RKO (cell line): ENCODE results near the gene EBF3.
"Not testable (repeated sequence)": the region's sequence is repeated elsewhere in the genome, so short reads cannot be mapped to it uniquely, and the experiment has no call there.

Experiments
- DNase-seq: peaks from one replicate; pipeline ENCODE4 v3.0.0-alpha.2; 2016; ENCODE audit warnings: low spot score

The EBF3 gene

DNA sequence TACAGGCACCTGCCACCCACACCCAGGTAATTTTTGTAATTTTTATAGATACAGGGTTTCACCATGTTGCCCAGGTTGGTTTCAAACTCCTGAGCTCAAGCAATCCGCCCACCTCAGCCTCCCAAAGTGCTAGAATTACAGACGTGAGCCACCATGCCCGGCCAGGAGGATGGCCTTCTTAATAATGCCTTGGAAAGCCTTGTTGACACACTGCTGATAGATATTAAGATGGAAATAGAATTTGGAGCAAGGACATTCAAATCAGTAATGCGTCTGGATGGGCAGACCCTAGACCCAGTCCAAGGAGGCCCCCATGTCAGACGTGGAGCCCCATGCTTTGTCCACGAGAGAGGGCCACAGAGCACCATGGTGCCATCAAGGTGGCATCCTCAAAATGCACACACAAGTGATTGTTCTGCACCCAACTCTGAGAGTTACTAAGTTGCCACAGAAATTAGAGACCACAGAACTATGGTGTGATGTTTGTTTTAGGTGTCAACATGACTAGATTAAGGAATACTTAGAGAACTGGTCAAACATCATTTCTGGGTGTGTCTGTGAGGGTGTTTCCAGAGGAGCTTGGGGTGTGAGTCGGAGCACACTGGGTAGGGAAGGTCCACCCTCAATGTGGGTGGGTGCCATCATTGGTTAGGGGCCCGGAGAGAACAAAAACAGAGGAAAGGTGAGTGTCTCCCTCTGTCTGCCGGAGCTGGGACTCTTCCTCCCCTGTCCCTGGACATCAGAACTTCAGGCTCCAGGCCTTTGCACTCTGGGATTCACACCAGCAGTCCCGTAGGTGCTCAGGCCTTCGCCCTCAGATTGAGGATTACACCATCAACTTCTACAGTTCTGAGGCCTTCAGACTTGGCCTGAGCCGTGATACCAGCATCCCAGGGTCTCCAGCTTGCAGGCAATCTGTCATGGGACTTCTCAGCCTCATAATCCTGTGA, 34.5 kb downstream of the EBF3 start:
- DNase-seq = no peak

DNA sequence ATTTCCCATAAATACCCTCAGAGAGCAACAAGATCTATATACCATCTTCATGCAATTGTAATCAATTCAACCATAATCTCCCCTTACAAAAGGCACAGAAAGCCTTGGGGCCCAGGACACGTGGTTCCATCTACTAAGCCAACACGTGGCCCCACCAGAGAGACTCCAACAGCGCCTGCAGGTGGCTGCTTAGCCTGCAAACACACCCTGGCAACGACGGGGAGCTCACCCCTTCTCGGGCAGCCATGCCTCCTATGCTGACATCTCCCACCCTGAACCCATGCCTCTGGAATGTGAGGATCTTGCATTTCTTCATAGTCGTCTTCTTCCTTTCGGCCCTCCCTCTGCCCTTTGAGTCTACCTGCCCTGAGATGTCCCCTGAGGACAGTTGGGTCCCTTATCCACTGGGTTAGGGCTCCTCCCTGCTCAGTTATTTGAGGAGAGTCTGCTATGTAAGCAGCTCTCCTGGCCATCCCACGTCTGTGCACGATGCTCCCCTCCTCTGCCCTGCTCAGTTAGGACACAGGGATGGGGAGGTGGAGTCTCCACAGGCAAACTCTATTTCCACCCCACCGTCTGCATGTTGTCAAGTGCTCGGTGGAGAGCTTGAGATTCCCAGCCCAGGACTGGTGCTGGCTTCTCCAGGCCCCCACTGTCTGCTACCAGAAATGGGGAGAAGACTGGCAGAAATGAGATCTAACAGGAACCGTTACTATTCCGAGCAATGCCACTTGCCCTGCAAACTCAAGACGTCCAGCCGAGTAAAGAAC, 36.5 kb downstream of the EBF3 start:
- DNase-seq = no peak

DNA sequence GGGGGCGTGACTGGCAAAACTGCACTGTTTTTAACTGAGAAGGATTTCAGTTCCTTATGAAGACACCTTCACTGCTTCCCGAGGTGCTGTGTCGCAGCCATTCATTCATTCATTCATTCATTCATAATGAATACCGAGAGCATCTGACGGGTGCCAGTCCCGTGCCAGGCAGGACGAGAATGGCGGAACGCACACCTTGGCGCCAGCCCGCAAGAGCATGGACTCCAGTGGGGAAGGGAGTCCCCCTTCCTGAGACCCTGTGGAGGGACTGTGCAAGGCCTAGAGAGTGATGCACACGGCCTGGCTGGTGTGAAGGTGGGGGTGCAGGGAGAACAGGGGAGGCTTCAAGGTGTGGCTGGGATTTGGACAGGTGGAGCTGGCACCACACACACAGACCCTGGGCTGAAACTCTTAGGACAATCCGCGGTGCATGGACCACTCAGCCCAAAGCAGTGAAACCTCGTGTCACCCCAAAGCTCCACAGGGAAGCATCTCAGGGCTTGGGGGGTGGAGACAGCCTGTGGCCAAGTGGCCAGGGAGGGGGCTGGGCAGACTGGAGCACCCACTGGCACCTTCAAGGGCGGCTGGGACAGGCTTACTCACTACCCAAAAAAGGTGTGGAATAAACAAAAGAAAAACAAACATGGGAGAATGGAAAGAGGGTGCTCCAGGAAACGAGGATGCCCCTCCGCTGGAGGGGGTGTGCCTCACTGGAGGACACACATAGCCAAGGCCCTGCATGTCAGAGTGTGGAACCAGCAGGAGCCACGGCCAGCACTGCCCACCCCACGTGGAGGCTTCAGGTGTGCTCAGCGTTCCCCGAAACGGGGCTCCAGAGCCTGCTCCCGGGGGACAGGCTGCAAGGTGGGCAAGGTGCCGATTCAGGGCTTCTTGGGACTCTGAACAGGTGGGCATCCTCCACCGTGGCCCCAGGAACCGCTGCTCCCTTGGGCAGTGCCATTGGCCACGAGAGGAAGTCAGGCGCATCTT, 37.7 kb downstream of the EBF3 start:
- DNase-seq = no peak

DNA sequence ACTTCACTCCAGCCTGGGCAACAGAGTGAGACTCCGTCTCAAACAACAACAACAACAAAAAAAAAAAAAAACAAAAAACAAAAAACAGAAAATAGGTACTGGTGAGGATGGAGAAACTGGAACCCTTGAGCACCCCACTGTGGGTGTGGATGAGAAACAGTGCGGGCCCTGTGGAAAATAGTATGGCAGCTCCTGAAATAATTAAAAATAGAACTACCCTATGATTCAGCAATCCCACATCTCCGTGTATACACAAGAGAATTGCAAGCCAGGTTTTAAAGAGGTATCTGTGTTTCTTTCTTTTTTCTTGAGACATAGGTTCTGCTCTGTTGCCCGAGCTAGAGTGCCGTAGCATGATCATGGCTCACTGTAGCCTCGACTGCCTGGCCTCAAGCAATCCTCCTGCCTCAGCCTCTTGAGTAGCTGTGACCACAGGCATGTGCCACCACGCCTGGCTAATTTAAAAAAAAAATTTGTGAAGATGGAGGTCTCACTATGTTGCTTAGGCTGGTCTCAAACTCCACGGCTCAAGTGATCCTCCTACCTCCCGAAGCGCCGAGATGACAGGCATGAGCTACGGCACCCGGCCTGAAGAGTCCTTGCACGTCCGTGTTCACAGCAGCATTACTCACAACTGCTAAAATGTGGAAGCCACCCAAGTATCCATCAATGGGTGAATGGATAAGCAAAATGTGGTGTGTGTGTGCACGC, 39.5 kb downstream of the EBF3 start:
- no peak for DNase-seq

DNA sequence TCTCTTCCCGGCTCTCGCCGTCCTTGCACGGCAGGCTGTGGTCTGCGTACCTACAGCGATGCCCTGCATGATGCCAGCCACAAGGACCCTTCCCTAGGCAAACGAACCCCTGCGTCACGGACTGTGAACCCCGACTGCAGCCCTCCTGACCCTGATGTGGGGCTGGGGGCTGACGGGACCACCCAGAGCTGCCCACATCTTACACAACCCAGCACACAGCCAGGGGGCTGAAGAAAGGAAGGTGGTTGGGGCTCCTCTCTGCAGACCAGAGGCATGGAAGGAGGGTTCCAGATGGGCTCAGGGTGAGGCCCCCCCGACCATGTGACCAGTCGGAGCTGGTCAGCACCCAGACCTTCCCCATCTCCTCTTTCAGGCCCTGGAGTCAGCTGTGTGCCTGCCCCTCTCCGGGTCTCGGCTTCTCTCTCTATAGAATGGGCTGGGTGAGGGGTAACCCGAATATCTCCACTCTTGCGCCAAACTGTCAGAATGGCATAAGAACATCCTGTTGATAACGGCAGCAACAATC, 41.4 kb downstream of the EBF3 start:
- no peak for DNase-seq

DNA sequence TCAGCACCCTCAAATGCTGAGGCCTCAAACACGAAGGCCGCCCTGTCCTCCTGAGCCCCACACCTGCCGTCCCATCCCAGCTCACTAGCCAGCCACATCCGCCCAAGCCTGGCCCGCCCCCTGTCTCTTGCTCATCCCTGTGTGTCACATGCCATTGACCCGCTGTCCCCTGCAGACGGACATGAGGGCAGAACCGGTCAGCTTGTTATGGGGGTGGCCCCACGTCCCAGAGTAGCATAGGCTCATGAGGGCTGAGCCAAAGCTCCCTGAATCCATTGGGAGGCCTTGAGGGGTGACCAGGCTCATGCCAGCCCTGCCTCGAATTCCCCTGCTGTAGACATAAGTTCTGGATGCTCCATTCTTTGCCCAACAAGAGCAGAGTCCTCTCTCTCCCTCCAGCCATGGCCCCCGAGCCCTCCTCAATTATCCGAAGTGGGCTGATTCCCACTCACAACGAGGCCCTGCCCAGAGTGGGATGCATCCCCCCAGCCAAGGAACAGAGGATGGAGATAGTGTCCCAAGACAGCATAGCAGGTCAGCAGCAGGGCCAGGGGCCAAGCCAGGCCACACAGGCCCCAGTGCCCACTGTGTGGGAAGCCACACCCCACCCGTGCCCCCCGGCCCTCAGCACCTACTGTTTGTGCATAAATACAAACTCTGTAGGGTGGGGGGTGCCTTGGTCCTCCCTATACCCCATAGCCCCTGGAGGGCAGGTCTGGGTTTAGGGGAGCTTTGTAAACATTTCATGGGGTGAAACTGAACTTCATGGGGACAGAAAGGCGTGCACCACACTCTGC, 42.1 kb downstream of the EBF3 start:
- no peak for DNase-seq

DNA sequence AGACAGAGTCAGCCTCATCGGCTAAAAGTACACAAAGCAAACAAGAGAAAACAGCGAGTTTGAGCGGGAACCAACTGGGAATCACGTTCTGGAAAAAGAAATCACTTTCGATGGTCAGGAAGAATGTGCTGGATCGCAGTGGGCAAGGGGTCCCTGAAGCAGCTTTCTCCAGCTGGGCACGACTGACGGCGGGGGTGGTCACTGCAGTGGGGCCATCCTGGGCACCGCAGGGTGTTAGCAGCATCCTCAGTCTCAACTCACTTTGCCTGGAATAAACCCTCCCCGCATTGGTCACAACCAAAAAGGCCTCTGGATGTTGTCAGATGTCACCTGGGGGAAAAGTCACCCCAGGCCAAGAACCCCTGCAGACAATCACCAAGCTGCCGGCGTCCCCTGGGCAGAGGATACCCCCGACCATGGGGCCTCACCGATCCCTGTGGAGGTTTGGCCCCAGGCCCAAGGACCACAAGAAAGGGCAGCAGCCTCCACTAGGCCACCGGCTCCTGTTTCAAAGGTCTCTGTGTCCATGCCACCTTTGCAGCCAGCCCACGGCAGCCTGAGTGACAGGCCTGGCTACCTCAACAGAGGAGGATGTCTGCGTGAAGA, 42.9 kb downstream of the EBF3 start:
- no peak for DNase-seq

DNA sequence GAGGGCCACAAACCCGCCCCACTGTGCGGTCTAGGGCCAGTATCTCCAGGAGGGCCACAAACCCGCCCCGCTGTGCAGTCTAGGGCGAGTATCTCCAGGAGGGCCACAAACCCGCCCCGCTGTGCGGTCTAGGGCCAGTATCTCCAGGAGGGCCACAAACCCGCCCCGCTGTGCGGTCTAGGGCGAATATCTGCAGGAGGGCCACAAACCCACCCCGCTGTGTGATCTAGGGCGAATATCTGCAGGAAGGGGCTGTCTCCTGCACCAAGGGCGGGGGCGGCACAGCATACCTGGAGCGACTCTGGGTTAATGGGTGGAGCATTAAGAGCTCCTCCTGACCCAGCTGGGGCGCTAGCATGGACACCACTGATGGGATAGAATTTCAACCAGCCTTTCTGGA, 43.9 kb downstream of the EBF3 start:
- DNase-seq = not testable (repeated sequence)

DNA sequence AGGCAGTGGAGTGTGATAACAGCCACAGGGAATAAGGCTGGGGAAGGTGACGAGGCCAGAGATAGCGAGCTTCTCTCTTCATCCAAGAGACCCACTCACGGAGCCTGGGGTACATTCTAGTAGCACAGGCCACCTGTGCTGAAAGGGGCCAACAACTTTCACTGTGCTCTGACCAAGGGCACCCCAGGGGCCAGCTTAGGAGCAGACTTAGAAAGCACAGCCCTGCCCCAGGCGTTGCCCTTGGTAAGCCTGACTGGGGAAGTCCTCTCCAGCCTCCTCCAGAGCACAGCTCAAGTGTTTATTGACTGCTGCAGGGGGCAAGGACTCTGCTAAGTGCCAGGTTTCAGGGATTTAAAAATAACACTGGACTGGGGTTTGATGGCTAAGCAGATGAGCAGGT, 44.7 kb downstream of the EBF3 start:
- no peak for DNase-seq

DNA sequence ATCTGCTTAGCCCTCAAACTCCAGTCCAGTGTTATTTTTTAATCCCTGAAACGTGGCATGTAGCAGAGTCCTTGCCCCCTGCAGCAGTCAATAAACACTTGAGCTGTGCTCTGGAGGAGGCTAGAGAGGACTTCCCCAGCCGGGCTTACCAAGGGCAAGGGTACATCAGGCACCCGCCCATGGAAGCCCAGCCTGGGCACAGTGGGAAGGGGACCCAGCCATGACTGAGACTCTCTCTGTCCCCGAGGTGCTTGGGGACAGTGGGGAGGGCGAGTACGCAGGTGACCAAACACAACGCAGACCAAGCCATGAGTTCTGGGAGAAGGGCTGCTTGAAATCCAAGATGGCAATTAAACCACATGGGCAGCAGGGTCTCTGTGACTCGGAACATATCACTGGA, 45.2 kb downstream of the EBF3 start:
- DNase-seq = no peak

DNA sequence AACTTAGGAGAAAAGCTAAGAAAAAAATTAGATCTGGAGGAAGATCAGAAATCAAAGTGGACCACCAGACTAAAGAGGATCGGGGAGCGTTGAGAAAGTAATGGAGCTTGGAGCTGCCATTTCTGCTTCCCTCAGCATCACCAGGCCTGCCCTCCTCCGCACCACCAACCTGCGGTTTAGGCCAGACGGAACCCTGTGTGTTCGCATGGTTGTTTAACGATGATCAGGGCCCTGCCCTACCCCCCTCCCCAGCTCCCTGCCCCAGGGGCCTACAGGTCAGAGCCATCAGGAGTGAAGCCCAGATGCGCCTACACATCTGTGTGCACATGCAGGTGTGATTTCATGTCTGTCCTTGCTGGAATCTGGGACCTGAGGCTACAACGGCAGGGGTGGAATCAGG, 45.7 kb downstream of the EBF3 start:
- DNase-seq = no peak

DNA sequence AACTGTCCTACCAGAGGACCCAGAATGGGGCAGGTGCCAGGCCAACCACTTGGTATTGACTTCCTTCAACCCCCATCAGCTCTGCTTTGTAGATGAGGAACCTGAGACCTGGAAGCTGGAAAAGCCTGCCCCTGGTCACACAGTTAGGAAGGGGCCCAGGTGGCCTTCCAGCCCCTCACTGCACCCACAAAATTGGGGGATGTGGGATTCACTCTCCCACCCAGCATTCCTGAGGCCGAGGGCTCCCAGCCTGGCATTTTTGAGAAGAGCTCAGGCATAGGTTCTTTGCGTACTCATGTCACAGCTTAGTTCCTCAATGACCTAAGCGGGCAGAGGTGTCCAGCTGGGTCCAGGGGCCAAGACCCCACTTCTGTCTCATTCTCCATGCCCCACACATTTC, 46.1 kb downstream of the EBF3 start:
- no peak for DNase-seq

DNA sequence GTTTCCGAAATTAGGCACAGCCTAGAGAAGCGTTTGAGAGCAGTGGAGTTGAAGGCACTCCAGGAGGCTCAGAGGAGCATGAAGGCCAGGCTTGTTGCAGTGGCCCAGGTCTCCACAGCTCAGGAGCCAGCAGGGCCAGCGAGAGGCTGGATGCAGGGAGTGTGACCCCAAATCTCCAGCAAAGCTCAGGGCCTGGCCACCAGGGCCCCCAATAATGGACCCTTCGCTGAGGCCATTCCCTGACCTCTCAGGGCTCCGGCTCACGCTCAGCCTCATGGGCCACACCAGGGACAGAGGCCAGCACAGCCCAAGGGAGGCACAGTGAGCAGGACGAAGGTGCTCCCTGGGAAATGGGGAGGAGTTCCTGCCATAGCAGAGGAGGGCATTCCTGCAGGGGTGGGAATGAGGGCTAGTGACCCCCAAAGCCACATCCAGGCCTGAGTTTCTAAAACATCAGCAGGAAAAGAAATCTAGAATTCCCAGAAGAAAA, 47.5 kb downstream of the EBF3 start:
- DNase-seq = no peak

DNA sequence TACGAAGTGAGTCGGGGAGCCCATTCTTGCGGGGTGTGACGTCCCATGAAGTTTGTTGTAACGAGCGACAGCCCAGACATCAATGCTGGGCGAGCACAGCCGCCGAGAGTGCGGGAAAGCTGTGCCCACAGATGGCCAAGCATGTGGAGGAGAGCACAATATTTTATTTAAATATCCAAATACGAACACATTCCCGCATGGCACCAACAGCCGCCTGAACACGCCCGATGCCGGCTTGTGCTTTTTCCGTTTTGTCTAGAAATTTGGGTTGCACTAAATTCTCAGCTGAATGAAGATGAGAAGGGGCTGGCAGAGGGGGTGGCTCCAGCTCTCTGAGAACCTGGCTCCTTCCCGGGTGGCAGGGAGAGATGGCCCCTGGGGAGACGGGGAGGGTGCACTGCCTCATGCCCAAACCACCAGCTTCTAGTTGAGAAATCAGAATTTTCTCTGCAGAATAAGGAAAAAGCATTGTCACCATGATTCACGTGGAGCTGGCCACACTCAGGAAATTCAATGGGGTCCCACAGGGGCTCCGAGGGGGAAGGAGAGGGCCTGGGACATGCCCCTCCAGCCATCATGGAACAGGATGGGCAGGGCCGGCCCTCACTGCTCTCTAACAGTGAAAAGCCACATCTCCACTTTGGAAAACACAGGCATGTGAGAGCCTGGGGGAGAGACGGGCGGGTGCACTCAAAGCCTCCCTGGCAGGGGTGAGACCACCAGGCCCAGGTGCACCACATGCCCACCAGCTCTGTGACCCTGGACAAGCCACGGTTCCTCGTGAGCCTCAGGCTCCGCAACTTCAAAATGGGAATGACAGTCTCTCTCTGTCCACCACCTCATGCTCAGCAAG, 48.3 kb downstream of the EBF3 start:
- DNase-seq = no peak

DNA sequence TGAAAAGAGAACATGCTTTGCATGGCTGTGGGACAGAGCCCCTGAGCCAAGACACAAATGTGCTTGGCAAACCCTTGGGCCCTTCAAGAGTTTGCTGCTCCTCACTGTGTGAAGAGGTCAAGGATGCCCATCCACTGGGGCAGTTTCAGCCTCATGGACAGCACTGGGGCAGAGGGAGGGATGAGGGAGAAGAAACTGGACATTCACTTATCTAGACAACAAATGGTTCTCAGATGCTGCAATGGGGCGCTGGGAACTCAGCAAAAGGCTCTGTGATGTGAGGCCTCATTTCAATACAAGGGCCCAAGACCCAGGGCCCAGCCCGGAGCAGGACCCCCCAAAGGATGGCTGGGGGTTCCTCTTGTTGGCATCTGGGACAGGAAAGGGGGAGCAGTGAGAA, 49.1 kb downstream of the EBF3 start:
- DNase-seq = no peak

DNA sequence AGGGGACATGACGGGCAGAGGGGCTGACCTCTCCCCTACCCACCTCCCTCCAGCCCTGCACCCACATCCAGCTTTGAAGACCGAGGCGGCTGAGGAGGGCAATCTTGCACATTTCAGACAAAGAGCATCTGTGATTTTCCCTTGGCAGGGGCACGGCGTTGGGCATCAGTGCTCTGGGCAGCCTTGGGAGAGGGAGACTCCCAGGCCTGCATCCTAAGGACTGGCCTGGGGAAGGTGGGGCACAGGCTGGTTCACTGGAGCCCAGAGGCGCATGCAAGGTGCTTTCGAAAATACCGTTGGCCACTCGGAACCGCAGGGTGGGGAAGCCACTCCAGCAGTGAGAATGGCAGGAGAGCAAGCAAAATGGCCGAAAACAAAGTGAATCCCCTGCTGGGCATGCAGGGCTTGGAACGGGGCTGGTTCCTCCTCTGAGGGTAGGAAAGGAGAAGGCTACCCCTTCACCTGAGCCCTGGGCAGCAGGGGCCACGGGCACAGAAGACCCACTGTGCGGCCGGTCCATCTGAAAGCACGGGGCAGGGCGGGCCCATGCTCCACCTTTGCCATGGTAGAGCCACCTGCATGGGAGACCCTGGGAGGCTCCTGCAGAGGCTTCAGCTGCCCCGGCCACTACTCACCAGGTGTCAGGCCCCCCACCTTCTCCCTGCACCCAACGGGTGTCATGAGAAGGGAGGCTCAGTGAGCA, 49.8 kb downstream of the EBF3 start:
- no peak for DNase-seq

DNA sequence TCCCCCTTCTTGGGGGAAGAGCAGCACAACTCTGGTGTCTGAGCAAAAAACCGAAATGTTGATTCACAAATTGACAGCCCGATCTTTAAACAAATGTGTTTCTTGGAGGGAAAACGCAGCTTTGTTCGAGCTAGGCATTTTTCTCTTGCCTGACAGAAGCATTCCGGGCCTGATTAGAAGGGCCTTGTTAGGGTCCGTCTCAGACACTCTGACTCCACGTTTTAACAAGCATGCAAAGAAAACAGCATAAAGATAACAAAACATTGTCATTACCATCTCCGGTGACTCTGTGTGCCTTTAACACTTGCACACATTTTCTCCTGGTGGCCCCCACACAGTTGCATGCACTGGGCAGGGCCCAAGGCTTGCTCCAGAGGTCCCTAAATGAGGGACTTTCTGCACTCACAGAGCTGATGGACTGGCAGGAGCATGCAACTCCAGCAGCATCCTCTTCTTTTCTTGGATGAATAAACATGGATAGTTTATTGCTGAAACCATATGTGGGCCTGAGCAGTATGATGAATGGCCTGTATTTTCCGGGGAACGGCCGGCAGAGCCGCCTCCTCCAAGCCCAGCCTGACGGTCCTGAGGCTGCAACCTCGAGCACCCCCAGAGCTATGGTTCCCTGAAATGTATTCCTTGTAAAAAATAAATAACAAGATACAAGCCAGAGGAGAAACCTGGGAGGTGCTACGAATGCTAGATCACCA, 50.9 kb downstream of the EBF3 start:
- DNase-seq = no peak
